HG03139 (cell line): ENCODE measurements around the gene EHD3.

Experiments
- ATAC-seq: cut with Tn5 transposase; IDR thresholded peaks from one replicate; pipeline ENCODE4 v1.9.1; 2021; ENCODE audit not compliant: unreplicated experiment

Gene EHD3

DNA sequence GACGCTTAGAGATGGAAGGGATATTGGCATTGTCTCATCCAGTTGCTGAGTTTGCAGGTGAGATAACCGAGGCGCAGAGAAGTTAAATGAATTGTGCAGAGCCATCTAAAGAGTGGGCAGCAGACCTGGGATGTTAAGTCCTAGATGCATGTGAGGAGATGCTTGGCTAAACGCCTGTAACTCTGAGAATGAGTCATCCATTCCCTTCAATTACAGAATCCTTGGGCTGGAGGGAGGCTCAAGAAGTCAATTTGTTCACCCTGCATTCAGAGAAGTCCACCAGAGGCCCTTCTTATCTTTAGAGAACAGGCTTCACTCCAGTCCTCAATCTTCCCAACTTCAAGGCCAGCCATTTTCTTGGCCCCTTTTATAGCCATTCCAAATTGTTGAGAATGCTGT is 1.6 kb downstream of the EHD3 start:
- no peak for ATAC-seq

- ATAC-seq, result no peak
Observed at GRCh38 chr2:31236433-31237205, 2.7 kb downstream of the EHD3 start.

- ATAC-seq, result no peak
Observed at GRCh38 chr2:31237348-31238017, 3.5 kb downstream of the EHD3 start.

- no peak for ATAC-seq
Observed at GRCh38 chr2:31238126-31238905, 4.4 kb downstream of the EHD3 start.

DNA sequence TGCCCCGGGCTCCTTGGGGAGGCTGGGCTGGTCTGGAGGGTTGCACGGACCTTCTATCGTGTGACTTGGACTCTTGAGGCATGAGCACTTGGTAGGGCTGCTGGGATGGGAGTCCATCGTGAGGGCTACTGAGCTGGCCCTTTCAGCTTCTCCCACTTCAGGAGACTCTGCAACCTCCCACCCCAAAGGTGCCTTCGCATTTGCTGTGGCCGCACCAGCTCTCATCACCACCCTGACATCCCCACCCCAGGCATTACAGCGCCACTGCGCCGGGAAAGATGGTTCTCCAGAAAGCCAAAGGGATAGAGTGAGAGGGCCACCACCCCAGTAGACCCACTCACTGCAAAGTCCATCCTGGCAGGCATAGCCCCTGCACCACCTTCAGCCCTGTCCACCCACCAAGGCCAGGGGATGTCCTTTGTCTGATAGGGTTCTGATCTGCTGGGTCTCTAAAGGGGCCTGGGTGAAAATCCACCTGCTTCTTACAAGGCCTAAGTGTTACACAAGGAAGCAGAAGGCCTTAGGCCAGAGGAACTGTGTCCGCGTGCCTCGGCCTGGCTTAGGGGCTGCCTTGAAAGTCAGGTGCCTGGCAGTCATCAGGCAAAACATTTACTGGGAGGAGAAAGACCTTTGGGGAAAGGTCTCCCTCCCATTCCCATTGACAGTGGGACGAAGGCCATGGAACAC is 5.1 kb downstream of the EHD3 start:
- no peak for ATAC-seq

DNA sequence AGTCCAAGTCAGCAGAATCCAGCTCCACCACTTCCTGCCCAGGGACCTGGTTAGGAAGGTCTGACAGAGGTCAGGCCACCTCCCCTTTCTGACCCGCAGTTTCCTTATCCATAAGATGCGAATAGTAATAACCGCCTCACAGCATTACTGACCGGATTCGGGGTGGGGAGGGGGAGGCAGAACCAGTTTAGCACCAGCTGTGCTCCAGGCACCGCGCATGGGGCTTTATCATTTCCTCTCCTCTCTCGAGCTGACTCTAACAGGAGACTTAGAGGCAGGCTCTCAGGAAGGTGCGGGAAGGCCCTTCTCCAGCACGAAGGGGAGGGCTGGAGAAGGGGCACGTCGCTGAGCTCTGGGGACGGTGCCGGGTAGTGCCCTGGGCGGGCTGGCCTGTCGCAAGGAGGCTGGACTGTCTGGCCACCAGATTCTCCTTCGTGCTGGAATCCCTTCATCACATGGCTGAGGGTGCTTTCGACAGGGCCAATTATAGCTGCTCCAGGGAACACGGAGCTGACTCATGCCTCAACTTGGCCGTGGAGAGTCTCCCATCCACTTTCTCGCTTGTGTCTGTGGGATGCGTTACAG is 5.7 kb downstream of the EHD3 start:
- no peak for ATAC-seq

- ATAC-seq, result no peak
Observed at GRCh38 chr2:31240381-31241365, 6.7 kb downstream of the EHD3 start.

DNA sequence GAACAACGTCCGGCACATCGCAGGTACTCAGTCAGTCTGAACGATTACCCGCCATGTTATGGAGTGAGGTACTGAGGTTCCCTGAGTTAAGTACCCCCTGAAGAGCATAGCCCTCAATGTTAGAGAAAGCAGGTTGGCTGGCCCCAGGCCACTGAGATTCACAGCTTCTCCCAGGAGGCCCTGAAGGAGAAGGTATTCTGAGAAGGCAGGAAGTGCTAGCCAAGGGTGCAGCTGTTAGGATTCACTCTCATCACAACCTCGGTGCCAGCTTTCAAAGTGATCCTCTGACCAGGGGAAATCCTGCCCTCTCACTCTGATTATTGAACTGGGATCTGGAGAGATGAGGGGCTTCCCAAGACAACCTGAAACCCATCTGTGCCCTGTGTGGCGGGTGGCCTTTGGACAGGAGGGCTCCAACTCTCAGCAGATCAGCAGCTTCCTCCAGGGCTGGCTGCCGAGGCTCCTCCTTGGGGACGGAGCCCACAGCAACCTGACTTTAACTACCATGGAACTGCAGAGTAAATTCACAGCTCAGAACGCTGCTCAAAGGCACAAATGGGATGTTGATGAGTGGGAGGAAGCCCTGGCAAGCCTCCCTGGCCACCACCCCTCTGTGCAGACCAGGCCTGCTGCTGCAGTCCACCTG is 7.8 kb downstream of the EHD3 start:
- ATAC-seq, result no peak

GRCh38 chr2:31243053-31243452 is 9.1 kb downstream of the EHD3 start:
- ATAC-seq, result no peak

DNA sequence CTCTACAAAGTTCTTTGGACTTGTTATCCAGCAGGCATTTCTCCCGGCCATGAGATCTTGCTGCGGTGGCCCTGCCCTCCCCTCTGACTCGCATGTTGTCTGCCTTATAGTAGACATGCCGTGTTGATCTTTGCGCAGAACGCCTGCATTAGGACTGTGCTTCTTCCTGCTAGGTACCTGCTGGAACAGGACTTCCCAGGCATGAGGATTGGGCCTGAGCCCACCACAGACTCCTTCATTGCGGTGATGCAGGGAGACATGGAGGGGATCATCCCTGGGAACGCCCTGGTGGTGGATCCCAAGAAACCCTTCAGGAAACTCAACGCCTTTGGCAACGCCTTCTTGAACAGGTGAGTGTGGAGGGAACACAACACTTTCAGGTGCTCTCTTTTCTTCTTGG is 10.1 kb downstream of the EHD3 start:
- ATAC-seq, result no peak

GRCh38 chr2:31246184-31246852 is 12.4 kb downstream of the EHD3 start:
- ATAC-seq, result no peak

GRCh38 chr2:31247711-31248110 is 13.8 kb downstream of the EHD3 start:
- no peak for ATAC-seq

GRCh38 chr2:31248139-31248538 is 14.2 kb downstream of the EHD3 start:
- no peak for ATAC-seq

DNA sequence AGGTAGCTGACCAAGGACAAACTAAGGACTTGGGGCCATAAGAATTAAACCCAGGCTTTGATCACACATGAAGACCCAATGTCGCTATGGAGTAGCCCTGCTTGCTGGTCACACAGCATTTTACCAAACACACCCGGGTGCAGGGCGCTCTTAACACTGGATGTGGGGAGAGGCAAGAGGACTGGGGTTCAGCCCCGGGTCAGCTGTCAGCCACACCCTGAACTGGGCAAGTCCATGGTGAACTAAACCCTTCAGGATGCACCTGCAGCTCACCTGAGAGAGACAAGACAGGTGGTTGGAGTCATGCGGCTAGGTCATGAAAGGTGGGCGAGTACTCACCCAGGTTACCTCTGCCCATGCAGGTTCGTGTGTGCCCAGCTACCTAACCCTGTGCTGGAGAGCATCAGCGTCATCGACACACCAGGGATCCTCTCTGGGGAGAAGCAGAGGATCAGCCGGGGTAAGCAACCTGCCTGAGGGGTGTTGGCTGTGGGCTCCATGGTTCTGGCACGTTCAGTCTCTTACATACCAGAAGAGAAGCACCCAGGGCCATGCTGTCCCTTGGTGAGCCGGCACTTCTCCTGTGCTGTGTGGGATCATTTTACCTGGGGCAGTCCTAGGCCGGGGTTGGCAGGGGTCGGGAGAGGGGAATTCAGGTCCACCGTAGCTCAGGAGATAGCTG is 15.2 kb downstream of the EHD3 start:
- ATAC-seq, result no peak

- no peak for ATAC-seq
Observed at GRCh38 chr2:31251018-31251417, 17.1 kb downstream of the EHD3 start.

DNA sequence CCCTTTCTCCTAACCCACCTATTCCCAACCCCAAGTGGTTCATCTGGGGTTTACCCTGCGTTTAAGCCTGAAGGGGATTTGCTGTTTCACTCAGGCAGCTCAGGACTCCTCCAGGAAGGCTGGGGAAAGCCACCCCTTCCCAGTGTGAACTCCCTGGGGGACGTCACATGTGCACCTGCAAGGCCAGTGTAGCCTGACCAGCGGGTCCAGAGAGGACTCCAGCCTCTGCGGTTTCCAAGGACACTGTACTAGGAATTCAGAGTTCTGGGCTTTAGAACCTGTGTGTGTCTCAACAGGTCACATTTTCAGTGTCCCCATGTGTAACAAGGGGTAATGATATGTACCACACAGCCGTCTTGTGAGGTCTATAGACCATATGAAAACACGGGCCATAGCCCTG is 17.9 kb downstream of the EHD3 start:
- no peak for ATAC-seq

GRCh38 chr2:31253356-31254131 is 19.6 kb downstream of the EHD3 start:
- ATAC-seq, result no peak
